HuH-7.5 (cell line): ENCODE measurements around the gene MTA2.
"Not testable (repeated sequence)": the region's sequence is repeated elsewhere in the genome, so short reads cannot be mapped to it uniquely, and the experiment has no call there.

ENCODE experiments used
- DNase-seq: peaks from one replicate; pipeline ENCODE4 v3.0.0; 2011; ENCODE audit warnings: low spot score

The MTA2 gene

DNA sequence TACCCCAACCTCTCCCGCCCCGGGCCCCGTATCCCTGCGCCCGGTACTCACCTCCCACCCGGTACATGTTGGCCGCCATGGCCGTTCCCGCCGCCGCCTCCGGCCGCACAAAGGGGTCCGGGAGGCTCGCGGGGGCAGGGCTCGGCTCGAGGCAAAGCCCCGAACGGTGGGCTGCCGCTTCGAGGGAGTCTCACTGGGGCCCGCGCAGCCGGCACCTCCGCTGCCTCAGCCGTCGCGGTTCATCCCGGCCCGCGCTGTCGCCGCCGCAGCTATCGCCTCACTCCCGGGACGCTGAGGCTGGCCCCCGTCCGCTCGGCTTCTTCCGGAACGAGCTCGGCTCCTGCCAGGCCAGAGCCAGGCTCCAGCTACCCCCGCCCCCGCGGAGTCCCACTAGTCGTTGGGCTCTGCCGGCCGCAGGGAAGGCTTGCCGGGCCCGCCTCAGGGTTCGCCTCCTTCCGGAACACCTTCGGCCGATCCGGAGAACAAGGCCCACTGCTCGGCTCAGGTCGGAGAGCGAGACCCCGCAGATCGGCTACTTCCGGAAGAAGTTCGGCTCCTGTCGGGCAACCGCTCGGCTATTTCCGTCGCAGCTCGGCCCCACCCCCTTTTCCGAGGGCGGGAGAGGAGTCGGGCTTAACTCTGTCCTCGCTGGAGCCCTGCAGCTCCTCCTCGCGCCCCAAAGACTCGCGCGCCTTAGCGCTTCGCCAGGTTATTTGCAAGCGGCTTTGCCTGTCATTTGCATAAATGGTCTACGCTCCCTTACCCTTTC lies at the start of gene MTA2:
Gene MTA2 (minus strand): TSS at position 494 of the 769 bp plus-strand sequence. CDS start 415 bp downstream, at position 79.
- peak; percentile 92 for DNase-seq

DNA sequence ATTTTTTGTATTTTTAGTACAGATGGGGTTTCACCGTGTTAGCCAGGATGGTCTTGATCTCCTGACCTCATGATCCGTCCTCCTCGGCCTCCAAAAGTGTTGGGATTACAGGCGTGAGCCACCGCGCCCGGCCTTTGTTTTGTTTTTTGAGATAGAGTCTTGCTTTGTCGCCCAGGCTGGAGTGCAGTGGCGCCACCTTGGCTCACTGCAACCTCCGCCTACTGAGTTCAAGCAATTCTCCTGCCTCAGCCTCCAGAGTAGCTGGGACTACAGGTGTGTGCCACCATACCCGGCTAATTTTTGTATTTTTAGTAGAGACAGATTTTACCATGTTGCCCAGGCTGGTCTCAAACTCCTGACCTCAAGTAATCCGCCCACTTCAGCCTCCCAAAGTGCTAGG lies 48.6 kb upstream of the MTA2 start:
- DNase-seq, result not testable (repeated sequence)

DNA sequence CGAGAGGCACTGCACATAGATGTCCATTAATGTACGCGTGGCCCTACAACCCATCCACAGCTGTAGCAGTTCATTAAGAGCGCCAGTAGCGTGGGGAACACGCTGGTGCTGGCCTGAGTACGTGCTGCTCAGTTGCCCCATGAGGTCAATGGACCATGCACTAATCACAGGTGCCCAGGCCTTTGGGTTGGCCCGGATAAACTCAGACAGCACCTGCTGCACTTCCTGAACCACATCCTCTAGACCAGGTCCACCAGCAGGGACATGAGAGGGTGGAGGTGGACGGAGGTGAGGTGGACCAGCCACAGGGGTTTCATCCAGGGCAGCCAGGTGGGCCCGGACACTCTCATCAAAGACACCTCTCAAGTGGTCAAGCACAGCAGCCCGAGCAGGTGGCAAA lies 47.8 kb upstream of the MTA2 start:
- no peak for DNase-seq

DNA sequence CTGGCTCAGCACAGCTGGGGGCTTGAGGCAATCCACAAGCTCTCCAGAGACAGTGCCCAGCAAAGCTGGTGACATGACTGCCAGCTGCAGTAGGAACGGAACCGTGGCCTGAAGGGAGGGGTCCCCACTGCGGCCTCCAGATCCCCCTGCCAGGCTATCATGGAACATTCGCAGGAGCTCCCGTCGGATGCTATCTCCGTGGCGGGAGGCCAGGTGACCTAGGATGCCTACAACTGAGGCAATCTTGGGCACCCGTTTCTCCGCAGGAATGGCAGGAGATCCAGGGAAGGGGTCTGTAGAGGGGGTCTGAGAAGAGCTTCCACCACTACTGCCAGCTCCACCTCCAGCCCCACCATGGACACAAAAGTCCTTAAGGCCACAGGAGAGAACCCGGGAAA lies 47.3 kb upstream of the MTA2 start:
- no peak for DNase-seq

DNA sequence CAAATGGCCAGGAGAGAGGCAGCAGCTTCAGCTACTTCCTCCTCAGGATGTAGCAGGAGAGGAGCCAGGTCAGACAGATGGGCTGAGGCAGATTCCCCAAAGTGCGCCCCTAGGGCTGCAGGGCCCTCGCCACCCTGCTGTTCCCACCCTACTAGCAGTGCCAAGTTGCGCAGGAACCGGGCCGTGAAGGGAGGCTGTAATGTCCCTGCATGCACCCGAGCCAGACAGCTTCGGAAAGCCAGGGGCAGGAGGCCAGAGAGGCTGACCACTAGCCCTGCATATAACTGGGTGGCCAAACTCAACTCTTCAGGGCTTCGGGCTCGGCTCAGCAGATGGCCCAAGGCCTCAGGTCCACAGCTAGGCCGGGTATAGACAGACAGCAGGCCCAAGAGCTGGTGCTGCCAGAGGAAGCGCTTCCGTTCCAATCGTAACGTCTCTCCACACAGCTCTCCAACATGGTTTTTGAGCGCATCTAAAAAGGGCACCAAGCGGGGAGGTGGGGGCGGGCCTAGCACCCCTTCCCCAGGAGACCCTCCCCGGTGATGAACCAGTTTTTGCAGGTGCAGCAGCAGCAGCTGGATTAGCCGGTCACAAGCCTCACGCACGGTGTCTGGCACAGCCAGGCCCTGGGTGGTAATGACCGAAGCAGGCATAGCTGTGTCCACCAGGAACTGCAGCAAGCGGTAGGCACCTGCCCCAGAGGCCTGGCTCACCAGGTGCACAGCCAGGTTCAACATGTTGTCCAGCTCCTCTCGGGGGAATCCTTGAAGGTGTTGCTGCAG lies 46.7 kb upstream of the MTA2 start:
- no peak for DNase-seq

DNA sequence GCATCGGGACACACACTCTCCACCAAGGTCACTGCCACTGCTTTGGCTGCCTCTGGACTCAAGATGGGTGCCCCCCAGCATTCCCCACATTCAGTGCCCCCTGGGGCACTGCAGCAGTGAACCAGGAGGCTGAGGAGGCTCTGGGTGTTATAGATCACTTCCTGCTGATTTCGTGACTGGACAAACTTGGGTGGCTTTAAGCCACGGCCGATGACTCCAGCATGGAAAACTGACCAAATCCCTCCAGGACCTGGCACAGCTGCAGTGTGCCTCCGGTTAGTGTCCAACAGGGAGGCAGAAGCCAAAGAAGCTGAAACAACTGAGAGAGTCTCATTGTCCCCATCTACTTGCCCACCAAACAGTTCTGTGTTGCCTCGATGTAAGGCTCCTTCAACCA lies 45.9 kb upstream of the MTA2 start:
- DNase-seq, result no peak

DNA sequence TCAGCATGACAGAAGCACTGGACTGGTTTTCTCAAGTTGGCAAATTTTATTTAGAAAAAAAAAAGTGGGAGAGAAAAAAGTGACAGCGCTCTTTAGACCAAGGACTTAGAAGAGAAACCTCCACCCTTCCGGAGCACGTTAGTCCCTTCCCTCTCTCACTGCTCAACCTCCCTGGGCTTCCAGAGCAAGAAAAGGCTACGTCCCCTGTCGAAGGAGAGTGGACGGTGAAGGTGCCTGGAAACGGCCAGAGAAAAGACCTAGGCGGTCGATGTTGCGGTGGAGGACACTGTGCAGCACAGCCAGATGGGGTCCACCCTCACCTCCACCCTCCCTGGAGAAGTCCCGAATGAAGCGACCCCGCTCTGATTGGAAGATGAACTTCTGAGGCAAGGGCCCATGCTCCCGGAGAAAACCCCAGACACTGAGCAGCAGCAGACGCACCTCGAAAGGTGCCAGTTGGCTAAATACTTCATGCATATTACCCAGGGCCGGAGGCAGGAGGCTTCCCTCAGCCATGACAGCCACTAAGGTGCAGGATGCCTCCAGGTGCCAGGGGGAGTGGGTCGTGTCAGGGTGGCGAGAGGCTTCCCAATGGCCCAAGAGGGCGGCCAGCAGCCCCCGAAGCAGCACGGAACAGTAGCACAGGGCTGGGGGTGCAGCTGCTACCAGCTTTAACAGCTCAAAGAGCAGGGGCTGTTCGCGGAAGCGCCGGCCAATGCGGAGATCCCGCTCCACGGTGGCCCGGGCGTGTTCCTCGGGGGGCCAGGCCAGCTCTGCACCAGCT lies 45.4 kb upstream of the MTA2 start:
- no peak for DNase-seq

DNA sequence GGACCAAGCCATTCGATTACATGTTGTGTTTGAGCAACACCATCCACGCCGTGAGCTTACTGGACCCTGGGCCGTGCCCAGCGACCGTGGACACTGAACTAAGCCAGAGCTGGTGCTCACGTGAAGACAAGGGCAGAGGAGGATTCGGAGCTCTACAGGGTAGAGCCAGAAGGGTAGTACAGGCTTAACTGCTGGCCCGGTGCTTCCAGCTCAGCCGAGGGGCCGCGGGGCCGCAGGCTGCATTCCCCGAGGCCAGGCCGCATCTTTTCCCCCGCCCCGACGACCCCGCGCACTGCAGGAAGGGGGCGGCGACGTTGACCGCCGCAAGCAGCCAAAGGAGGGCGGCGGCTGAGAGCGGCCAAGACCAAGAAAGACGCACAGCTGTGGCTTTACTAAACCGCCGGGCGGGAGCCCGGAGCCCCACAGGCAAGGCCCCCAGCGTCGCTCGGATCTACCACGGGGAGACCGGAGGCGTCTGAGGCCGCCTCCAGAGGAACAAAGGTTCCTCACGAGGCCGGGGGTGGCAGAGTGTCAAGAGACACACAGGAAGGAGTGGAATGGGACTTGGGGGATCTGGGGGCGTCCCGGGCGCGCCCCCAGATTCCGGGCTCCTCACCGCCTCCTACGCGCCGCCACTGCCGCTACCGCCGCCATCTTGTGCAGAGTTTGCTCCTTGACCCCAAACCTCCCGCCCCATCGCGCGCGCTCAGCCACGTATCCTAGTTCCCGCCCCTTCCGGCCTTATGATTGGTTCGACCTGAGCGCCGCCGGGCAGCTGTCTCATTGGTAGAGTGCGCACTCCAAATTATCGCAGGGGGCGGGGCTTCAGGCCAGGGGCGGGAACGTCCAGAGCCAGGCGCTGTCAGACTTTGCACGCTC lies 44.5 kb upstream of the MTA2 start, which contains the start of gene GANAB:
Gene GANAB (minus strand): TSS at position 668 of the 879 bp plus-strand sequence. CDS start 14 bp downstream, at position 654.
- DNase-seq, result peak; percentile 99

DNA sequence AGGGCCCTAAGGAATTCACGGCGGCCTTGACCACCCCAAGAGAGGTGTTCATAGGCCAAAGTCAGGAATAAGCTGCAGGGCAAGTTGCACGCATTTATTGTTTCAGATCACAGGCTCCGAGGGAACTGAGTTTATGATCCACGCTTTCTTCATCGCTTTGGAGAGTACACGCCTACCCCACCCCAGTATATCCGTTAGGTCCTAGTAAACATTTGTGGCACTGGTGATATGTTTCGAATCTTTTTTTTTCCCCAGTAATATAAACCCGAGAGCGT lies 43.9 kb upstream of the MTA2 start:
- no peak for DNase-seq

DNA sequence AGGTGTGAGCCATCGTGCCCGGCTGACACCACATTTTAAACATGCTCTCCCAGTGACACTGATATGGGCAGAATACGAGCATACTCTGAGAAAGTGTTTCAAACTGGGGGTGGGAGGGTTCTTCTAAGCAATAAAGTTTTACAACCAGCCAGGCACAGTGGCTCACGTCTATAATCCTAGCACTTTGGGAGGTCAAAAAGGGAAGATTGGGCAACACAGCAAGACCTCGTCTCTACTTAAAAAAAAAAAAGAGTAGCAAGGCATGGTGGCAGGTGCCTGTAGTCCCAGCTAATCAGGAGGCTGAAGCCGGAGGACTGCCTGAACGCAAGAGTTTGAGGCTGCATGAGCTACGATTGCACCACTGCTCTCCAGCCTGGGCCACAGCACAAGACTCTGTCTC lies 42.6 kb upstream of the MTA2 start:
- no peak for DNase-seq

DNA sequence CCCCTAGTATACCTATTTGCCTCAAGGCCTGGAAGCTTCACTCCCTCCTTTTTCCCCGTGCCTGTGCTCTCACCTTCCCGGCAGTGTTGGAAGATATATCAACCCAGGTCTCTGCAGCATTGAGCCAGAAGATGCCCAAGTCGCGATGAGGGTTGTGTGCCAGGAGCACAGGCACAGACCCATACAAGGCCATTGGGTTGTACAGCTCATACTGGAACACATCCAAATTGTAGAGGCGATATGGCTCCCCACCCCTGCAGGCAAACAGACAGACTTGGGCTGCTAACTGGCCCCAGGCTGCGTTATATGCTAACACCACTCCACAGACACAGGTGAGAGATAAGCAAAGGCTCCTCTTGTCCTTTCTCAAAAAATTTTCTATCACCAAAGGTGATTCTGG lies 30.8 kb upstream of the MTA2 start:
- DNase-seq, result no peak

DNA sequence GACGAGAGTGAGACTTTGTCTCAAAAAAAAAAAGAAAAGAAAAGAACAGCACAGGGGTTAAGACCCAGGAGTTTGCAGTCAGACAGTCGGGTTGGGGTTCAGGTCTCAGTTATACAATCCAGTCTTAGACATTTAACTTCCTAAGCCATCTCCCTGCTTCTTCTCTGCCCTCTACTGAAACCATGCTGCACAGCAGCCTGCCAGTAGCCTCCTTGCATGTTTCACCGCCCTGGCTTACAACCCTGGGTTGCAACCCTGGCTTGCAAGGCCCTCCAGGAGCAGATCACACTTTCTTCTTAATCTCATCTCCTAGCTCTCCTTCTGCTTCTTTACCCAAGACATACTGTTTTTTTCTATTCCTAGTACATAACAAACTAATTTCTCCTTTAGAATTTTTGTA lies 26.0 kb upstream of the MTA2 start:
- DNase-seq, result no peak

DNA sequence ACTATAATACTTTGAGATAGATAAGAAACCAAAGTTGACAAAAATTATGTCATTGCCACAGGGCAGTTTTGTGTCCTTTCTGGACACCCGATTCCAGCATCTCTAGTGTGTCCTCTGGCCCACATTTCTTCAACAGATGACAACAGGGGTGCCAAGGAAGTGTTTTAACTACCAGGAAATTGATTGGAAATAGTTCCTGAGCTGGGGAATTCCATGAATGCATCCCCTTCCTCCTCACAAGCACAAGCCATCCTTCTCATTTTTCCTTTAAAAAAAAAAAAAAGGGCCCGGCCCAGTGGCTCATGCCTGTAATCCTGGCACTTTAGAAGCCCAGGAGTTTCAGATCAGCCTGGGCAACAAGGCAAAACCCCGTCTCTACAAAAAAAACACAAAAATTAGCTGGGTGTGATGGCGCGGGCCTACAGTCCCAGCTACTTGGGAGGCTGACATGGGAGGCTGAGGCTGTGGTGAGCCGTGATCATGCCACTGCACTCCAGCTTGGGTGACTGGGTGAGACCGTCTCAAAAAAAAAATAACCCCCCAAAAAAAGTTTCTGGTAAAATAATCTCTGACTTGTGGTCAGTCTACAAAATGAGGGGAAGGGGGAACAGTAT lies 20.9 kb upstream of the MTA2 start:
- no peak for DNase-seq

DNA sequence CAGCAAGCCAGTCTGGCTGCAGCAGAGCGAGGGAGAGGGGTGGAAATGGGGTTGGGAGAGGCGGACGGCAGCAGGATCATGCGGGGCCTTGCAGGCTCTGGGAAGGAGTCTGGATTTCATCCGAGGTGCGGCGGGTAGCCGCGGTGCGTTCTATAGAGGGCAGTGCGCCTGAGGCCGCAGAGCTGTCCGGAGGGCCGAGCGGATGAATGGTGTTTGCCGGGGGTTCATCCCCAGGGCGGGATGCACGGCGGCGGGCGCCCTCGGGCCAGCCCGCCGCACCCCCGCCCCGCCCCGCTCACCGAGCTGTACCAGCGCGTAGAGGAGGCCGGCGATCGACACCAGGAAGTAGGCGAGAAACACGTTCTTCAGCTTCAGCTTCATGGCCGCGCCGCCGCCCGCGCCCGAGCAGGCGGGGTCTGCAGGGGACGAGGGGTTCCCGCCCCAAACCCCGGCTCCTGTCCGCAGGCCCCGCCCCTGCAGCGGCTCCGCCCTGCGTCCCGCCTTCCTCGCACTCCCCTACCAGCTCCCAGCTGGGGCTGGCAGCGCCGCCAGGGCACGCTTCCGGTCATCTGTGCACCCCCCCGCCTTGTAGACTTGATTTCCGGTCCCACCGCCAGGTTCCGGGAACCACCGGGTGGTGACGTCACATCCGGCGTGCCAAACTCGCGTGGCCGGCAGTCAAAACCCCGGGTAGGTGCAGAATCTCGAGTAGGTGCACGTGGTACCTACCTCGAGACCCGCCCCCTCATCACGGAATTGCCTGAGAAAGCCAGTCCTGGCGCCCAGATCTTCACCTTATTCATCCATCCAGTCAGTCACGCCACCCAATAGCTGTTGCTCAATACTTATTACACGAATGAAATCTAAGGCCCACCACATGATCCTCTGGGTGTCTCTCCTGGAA lies 20.2 kb upstream of the MTA2 start, which contains the start of gene B3GAT3:
Gene B3GAT3 (minus strand): TSS at position 420 of the 904 bp plus-strand sequence. CDS start 39 bp downstream, at position 381.
- DNase-seq, result peak; percentile 99

DNA sequence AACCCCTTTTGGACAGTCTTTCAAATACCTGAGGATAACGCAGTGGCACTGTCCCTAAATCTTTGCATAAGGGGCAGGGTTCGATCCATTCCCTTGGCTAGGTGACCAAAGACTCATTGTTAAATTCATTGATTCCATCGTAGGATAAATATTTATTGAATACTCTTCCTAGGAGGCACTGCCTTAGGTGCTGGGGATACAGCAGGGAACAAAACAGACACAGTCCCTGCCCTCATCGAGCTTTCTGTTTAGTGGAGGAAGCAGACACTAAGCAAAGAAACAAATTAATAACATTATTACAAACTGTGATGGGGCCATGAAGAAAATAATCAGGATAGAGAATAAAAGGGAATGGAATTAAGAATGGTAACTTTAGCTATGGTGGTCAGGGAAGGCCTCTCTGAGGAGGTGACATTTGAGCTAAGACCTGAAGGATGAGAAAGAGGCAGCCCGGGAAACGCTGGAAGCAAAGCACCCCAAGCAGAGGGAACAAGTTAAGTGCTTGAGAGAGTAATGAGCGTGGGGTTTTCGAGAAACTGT lies 19.4 kb upstream of the MTA2 start:
- DNase-seq, result no peak

DNA sequence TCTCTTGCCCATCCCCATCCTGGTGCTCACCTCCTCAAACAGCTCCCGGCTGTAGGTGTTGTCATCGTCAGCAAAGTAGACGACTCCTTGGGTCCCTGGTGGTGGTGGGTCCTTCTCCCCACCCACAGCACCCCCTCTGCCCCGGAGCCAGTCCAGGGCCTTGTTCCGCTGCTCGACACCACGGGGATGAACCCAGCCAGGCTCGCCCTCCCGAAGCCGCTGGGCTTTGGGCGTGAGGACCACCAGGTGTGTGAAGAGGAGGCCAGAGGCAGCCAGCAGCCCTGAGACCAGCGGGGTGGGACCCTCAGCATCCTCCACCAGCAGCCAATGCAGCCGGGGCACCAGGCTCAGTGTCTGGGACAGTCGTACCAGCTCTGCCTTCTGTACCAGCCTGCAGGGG lies 15.3 kb upstream of the MTA2 start:
- DNase-seq, result not testable (repeated sequence)

DNA sequence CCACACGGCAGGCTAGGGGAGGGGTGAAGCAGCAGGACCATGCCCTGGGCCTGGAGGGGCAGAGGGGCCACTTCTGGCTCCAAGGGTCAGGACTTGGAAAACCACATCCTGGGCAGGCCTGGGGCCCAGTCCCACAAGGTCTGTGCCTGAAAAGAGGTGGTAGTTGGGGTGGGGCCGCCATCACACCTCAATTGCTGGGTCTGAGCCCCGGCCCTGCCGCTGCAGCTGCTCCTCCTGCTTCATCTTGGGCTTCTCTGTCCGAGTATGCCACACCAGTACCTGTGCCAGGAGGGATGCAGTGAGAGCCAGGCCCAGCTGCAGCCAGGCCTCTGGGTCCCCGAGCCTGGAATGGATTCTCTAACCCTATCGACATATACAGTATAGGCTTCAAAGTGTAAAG lies 13.9 kb upstream of the MTA2 start:
- no peak for DNase-seq

DNA sequence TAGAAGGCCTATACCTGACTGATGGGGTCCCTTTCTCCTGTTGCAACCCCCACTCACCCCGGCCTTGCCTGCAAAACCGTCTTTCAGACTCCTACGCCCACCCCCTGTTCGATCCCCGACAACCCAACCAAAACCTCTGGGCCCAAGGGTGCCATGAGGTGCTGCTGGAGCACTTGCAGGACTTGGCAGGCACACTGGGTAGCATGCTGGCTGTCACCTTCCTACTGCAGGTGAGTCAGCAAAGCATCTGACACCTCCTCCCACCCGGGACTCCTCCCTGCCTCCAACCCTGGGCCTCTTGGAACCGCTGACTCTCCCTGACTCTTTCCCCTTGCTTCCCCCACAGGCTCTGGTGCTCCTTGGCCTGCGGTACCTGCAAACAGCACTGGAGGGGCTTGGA lies 12.6 kb upstream of the MTA2 start:
- DNase-seq, result no peak

DNA sequence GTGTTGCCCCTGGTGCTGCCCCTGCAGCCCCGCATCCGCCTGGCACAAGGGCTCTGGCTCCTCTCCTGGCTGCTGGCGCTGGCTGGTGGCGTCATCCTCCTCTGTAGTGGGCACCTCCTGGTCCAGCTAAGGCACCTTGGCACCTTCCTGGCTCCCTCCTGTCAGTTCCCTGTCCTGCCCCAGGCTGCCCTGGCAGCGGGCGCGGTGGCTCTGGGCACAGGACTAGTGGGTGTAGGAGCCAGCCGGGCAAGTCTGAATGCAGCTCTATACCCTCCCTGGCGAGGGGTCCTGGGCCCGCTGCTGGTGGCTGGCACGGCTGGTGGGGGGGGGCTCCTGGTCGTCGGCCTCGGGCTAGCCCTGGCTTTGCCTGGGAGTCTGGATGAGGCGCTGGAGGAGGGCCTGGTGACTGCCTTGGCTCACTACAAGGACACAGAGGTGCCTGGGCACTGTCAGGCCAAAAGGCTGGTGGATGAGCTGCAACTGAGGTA lies 11.7 kb upstream of the MTA2 start:
- no peak for DNase-seq
